GF-D8 (cell line): ENCODE data around the gene ZNF580.

ENCODE experiments used
- DNase-seq: peaks from one replicate; lab custom pipeline; 2025; lab: John Stamatoyannopoulos, UW

The ZNF580 gene

DNA sequence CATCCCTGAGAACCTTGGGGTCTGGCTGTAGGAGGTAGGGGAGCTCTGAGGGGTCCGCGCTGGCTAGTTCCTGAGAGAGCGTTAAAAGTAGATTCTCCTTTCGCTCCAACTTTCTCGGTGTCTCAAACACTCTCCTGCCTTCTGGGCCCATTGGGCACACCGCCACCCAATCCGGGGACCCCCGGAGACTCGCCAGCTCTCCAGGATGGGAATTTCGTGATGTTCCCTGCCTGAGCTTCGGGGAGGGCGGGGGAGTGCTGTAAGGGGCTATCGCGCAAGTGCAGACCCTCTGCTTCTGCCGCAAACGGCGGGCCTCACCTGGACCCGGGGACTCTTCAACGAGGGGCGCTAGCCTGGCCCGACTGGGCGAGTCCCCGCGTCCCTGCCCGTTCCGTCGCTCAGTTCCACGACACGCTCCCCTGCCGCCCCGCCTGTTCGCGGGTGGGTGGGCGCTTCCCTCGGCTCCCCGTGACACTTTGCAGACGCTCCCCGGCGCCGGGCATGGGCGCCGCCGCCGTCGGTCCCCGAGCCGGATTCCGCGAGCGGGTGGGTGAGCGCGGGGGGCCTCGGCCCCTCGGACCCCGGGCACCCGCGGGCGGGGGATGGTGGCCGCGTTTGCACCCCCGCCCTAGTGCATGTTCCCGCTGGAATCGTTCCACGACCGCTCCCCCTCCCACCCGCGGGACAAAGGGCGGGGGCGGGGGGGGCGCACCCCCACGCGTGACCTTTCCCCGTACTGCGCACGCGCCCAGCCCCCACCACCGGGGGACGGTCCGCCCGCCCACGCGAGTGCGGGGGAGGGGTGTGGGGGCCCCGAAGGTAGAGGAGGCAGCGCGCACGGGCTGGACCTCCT is 7.2 kb downstream of the ZNF580 start, which contains the start of gene CCDC106:
CCDC106 (plus strand) TSS at position 481 of the 853 bp plus-strand sequence. CDS start 835 bp downstream, outside the sequence.
- DNase-seq = no peak

- DNase-seq = no peak
Observed at GRCh38 chr19:55648585-55649267, 7.9 kb downstream of the ZNF580 start.

GRCh38 chr19:55649268-55650125 is 8.7 kb downstream of the ZNF580 start:
- DNase-seq = no peak

- no peak for DNase-seq
Observed at GRCh38 chr19:55650126-55650557, 9.3 kb downstream of the ZNF580 start.

GRCh38 chr19:55650602-55651230 is 9.9 kb downstream of the ZNF580 start:
- DNase-seq = no peak

DNA sequence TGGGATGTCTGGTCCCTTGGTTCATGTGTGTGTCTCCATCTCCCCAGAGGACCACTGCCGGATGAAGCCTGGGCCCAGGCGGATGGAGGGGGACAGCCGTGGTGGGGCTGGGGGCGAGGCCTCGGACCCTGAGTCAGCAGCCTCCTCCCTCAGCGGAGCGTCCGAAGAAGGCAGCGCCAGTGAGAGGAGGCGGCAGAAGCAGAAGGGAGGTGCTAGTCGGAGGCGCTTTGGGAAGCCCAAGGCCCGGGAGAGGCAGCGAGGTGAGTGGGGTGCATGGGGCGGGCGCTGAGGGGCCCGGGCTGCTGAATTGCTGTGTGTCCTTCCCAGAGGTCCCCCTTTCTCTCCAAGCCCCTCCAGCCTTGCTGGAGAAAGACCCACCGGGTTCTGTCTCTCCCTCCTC is 10.4 kb downstream of the ZNF580 start:
- no peak for DNase-seq

DNA sequence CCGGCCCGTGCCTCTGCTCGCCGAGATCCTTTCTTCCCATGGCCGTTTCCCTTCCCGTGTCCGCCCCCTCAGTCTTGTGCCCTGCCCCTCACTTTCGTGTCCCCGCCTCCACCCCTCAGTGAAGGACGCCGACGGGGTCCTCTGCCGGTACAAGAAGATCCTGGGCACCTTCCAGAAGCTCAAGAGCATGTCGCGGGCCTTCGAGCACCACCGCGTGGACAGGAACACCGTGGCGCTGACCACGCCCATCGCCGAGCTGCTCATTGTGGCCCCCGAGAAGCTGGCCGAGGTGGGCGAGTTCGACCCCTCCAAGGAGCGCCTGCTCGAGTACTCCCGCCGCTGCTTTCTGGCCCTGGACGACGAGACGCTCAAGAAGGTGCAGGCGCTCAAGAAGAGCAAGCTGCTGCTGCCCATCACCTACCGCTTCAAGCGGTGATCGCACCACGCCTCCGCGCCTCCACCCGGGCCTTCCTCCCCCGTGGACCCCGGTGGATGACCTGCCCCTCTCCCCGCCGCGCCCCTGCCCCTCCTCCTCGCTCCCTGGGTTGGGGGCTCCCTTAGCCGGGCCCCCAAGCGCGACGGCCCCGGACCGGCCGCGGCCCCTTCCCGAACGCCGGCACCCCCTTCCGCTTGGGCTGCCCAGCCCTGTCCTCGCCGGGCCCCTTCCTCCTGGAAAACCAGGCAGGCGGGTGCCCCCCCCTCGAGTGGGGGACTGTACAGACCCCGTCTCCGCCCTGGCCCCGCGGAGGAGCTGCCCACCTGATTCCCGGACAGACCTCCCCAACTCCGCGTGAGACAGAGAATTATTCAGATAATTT is 11.7 kb downstream of the ZNF580 start:
- DNase-seq = no peak

DNA sequence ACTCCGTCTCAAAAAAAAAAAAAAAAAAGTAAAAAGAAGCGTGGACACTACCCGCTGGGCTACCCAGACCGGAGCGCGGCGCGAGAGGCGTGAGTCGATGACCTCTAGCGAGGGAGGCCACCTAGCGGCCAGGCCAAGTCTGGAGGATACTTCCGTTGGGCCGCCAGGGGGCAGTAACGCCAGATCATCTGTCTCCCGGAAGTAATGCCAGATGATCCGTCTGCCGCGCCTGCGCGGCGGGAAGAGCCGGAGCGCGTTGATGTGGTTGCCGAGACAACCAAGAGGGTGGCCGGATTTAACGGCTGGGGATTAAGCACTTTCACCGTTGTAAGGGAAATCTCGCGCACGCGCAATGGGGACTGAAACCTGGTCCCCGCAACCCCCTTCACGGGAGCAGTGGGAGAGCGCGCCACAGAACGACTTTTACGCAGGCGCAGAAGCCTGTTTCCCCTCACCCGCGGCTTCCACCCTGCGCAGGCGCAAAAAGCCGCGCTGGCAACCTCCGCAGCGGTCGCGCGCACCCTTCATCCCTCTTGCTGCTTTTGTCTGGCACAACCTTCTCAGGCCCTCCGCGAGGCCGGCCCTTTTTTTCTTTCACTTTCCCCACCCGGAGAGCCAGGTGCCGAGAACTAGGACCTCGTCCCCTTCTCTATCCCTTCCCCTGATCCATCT is 13.0 kb downstream of the ZNF580 start:
- DNase-seq = peak; percentile 92

GRCh38 chr19:55654323-55654867 is 13.6 kb downstream of the ZNF580 start:
- peak; percentile 96 for DNase-seq

DNA sequence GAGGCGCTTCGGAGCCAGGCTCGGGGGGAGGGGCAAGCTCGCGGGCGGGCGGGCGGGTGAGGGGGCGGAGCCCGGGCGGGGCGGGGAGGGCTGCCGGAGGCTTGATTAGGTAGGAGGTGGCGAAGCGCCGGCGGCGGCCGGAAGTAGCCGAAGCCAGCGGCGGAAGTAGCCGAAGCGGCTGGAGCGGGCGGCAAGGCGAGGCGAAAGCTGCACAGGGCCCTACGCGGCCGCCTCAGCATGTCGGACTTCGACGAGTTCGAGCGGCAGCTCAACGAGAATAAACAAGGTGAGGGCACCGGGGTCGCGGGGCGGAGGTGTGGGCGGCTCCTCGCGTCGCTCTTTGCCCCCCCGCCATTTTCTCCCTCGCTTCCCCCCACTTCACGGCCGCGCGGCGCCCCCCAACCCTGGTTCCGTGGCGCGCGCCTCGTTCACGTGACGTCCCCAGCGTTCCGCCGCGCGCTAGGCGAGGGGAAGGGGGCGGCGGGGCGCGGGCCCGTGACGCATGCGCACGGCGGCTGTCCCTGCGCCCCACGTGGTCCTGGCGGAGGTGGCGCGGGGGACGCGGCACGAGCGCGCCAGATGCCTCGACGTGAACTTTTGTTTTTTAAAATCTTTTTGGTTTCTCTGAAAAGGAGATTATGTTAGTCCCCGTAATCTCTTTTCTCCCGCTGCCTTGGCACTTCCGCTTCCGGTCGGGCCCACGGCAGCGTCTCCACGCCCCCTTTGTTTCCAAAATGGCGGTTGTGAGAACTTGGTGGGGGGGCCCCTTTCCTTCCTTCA is 14.3 kb downstream of the ZNF580 start, which contains the start of gene U2AF2:
U2AF2 (plus strand) TSS at position 168 of the 780 bp plus-strand sequence; CDS start at position 238, 70 bp downstream.
- DNase-seq = peak; percentile 82

DNA sequence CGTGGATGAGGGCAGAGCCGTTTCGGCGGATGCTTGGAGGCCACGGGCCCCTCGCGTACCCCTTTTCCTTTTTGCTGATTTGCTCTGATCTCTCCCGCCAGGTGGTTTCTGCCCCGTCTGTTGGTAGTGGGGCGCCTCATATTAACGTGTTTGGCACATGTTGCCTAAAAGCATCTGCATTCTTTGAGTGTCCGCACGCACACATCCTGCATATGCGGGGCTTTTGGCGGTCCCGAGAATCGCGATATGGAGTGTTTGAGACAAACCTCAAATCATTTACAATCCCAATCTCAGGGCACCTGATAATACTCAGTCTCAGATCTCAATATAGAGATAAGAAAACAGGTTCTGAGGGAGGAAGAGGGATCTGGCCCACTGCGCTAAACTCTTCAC is 14.8 kb downstream of the ZNF580 start:
- no peak for DNase-seq

DNA sequence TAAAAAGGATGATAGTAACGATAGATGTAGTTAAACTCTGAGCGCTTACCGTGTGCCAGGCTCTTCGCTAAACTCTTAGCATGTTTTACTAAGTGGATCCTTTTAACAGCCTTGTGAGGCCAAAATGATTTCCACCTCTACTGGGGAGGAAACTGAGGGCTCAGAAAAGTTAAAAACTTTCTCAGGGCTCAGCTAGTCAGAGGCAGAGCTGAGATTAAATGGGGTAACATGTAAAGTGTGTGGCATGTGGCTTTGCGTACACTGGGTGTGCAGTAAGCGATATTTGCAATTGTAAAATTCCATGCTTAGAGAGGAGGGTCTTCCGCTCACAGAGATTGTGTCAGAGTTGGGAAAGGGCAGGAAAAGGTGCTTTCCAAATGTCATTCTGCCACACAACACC is 15.8 kb downstream of the ZNF580 start:
- DNase-seq = no peak

DNA sequence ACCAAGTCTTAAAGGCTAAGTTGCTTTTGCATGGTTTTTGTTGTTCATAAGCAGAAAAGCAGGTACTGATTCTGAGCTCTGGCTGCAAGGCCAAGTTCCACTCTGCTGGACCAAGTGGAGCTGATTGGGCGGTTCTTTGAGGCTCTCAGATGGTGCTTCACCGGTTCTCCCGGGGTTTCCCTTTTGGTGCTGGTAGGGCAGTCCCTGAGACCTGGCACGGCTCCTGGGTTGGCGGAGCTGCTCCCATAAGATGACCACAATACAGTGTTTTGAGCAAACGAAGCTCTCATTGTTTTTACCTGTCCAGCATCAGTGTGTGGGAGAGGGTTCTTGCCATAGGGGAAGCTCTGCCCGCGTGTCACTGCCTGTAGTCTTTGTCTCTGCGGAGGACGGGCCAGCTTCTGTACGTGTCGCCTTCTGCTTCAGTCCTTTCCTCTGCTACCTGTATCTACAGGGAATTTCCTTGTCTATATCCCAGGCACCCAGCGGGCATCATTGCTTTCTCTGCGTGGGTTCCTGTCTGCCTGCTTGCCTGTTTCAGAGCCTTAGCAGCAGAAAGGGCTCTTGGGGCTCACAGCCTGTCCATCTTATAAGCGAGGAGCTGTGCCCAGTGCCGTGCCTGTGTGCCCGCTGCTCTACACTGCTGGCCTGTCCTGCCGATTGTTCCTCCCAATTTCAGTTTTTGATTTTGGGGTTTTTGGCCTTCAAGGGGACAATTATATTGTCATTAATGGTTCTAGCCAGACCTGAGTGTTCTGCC is 16.4 kb downstream of the ZNF580 start:
- no peak for DNase-seq

DNA sequence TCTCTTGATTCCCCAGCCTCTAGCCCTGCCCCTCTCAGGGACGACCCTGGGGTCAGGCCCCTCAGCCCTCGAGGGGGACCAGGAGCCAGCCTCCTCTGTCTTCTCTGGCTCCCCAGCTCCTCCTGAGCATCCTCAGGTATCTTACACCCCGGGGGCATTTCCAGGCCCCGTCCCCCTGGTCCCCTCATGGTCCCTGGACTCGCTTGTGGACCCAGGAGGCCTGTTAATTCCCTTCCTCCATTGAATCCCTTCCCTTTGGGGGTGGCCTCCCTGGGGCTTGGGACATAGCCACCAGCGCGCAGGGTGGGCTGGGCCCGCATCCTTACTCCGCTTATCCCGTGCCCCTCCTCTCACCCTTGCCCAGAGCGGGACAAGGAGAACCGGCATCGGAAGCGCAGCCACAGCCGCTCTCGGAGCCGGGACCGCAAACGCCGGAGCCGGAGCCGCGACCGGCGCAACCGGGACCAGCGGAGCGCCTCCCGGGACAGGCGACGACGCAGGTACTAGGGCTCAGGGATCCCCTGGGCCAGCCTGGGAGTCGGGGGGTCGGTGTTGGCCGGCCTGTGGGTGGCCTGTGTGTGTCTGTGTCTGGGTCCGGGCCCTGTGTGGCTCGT is 18.2 kb downstream of the ZNF580 start:
- no peak for DNase-seq

GRCh38 chr19:55659822-55660221 is 19.0 kb downstream of the ZNF580 start:
- DNase-seq = no peak

- DNase-seq = no peak
Observed at GRCh38 chr19:55660404-55660803, 19.6 kb downstream of the ZNF580 start.

- DNase-seq = no peak
Observed at GRCh38 chr19:55660991-55661390, 20.2 kb downstream of the ZNF580 start.

GRCh38 chr19:55661826-55662225 is 21.0 kb downstream of the ZNF580 start:
- DNase-seq = no peak
